Stomach (tissue), 4 donors: ENCODE results near the gene INTS6L.
"Not testable (repeated sequence)": the region's sequence is repeated elsewhere in the genome, so short reads cannot be mapped to it uniquely, and the experiment has no call there.

Experiments
- EP300 ChIP-seq: sonication (generic); formaldehyde crosslinking; IDR thresholded peaks from one replicate; pipeline ENCODE4 v1.6.1; 2017; ENCODE audit warnings: antibody characterized with exemption
- POLR2A ChIP-seq, 4 donors: fragments of 450-650 bp; IDR thresholded peaks; one replicate each; pipeline ENCODE4 v1.6.1; 2016; ENCODE audit warnings: antibody characterized with exemption in 4 of 4, control low read depth in 2 of 4, mild to moderate bottlenecking in 1 of 4, moderate library complexity in 1 of 4
- POLR2AphosphoS5 ChIP-seq, 3 donors: sonication (generic); formaldehyde crosslinking; IDR thresholded peaks; one replicate each; pipeline ENCODE4 v1.6.1; 2016; ENCODE audit warnings: antibody characterized with exemption in 3 of 3
- TF ChIP-seq, protein P1 (sequence below), 7 experiments: fragments of 450-650 bp in 4 of 7; fragments of 200-600 bp in 3 of 7; sonication (generic) in 3 of 7; IDR thresholded peaks; one replicate each; pipeline ENCODE4 v1.5.1; 2016 to 2019; ENCODE audit warnings: antibody characterized with exemption in 7 of 7, control low read depth in 2 of 7, mild to moderate bottlenecking in 1 of 7

DNA sequence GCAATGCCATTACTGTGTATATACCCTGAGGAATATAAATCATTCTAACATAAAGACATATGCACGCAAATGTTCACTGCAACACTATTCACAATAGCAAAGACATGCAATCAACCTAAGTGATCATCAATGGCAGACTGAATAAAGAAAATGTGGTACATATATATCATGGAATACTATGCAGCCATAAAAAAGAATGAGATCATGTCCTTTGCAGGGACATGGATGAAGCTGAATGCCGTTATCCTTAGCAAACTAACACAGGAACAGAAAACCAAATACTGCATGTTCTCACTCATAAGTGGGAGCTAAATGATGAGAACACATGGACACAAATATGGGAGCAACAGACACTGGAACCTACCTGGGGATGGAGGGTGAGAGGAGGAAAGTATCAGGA, 73.6 kb downstream of the INTS6L start:
- TF ChIP-seq, protein P1, sequence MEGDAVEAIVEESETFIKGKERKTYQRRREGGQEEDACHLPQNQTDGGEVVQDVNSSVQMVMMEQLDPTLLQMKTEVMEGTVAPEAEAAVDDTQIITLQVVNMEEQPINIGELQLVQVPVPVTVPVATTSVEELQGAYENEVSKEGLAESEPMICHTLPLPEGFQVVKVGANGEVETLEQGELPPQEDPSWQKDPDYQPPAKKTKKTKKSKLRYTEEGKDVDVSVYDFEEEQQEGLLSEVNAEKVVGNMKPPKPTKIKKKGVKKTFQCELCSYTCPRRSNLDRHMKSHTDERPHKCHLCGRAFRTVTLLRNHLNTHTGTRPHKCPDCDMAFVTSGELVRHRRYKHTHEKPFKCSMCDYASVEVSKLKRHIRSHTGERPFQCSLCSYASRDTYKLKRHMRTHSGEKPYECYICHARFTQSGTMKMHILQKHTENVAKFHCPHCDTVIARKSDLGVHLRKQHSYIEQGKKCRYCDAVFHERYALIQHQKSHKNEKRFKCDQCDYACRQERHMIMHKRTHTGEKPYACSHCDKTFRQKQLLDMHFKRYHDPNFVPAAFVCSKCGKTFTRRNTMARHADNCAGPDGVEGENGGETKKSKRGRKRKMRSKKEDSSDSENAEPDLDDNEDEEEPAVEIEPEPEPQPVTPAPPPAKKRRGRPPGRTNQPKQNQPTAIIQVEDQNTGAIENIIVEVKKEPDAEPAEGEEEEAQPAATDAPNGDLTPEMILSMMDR (IDR thresholded peaks at IDR 0.05), result not testable (repeated sequence)
- not testable (repeated sequence) for TF ChIP-seq POLR2A (IDR thresholded peaks at IDR 0.05); POLR2AphosphoS5 (IDR thresholded peaks at IDR 0.05); EP300
